Measurements from ENCODE around the gene CRISPLD2.

CRISPLD2 gene

DNA sequence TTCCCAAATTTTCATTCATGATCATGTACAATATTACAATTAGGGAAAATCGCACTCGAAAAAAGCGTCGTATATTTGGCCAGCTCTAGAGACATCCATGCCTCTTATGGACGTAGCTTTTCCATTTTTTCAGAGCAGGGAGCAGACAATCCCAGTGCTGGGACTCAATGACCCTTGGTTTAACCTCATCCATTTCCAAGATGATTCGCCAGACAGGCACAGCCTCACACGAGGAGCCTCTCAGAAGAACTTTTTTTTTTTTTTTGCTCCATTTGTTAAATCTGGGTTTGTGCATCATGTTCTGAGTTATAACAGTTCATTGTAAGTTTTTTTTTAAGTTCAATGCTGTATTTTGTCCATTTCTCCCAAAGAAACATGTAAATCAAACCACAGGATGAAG is 99.5 kb downstream of the CRISPLD2 start:
- WGBS, 2 experiments = 73 to 80% methylated on average over 7 of the region's 7 CpGs
- H3K4me3 ChIP-seq (ENCODE audit: insufficient read depth, low read depth, low read length) = no peak overlapping the region
- no peaks in the 10 kb centered on the region for H3K36me3 ChIP-seq (ENCODE audit: control insufficient read depth, insufficient read depth, low read length)

GRCh38 chr16:84919708-84920107 is 99.9 kb downstream of the CRISPLD2 start:
- H3K27ac ChIP-seq (ENCODE audit: insufficient read depth, low read depth, low read length, poor library complexity, severe bottlenecking) = no peak overlapping the region
- no peak overlapping the region for H3K4me3 ChIP-seq (ENCODE audit: insufficient read depth, low read depth, low read length)
- 80 to 83% methylated on average over 13 of the region's 13 CpGs for WGBS, 2 experiments
- H3K36me3 ChIP-seq (ENCODE audit: control insufficient read depth, insufficient read depth, low read length) = no peaks in the 10 kb centered on the region
- H3K9me3 ChIP-seq (ENCODE audit: control insufficient read depth, low read length) = no peaks in the 10 kb centered on the region
- no peaks in the 10 kb centered on the region for H3K27me3 ChIP-seq (ENCODE audit: control insufficient read depth, insufficient read depth, low read length, poor library complexity, severe bottlenecking)
- peaks cover 11% of the 10 kb centered on the region for H3K4me1 ChIP-seq (ENCODE audit: control insufficient read depth, insufficient read depth, low read length)

More for the DNA sequence above, 99.5 kb downstream of the CRISPLD2 start:
- Histone ChIP-seq H3K27ac (ENCODE audit: insufficient read depth, low read depth, low read length, poor library complexity, severe bottlenecking) (no peak overlapping the region), H3K4me1 (ENCODE audit: control insufficient read depth, insufficient read depth, low read length) (peaks cover 11% of the 10 kb centered on the region), H3K9me3 (ENCODE audit: control insufficient read depth, low read length) (no peaks in the 10 kb centered on the region), H3K27me3 (ENCODE audit: control insufficient read depth, insufficient read depth, low read length, poor library complexity, severe bottlenecking) (no peaks in the 10 kb centered on the region)

DNA sequence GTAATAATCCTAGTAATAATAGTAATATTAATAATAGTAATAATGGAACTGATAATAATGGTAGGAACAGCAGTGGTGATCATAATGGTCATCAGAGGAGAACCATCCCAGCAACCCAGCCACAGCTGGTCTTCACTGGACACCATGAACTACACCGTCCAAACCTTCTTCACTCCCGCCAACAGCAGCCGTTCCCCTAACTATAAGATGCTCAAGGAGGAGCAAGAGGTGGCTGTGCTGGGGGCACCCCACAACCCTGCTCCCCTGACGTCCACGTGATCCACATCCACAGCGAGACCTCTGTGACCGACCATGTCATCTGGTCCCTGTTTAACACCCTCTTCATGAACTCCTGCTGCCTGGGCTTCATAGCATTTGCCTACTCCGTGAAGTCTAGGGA is 100.5 kb downstream of the CRISPLD2 start:
- H3K27ac ChIP-seq (ENCODE audit: insufficient read depth, low read depth, low read length, poor library complexity, severe bottlenecking) = no peak overlapping the region
- H3K4me3 ChIP-seq (ENCODE audit: insufficient read depth, low read depth, low read length) = no peak overlapping the region
- H3K27me3 ChIP-seq (ENCODE audit: control insufficient read depth, insufficient read depth, low read length, poor library complexity, severe bottlenecking) = no peaks in the 10 kb centered on the region
- H3K9me3 ChIP-seq (ENCODE audit: control insufficient read depth, low read length) = no peaks in the 10 kb centered on the region
- peaks cover 11% of the 10 kb centered on the region for H3K4me1 ChIP-seq (ENCODE audit: control insufficient read depth, insufficient read depth, low read length)
- H3K36me3 ChIP-seq (ENCODE audit: control insufficient read depth, insufficient read depth, low read length) = no peaks in the 10 kb centered on the region
- 94 to 95% methylated on average over 8 of the region's 8 CpGs for WGBS, 2 experiments

- Histone ChIP-seq H3K27me3 (ENCODE audit: control insufficient read depth, insufficient read depth, low read length, poor library complexity, severe bottlenecking) (no peaks in the 10 kb centered on the region), H3K36me3 (ENCODE audit: control insufficient read depth, insufficient read depth, low read length) (no peaks in the 10 kb centered on the region), H3K9me3 (ENCODE audit: control insufficient read depth, low read length) (no peaks in the 10 kb centered on the region), H3K4me1 (ENCODE audit: control insufficient read depth, insufficient read depth, low read length) (peaks cover 11% of the 10 kb centered on the region), H3K27ac (ENCODE audit: insufficient read depth, low read depth, low read length, poor library complexity, severe bottlenecking) (no peak overlapping the region), H3K4me3 (ENCODE audit: insufficient read depth, low read depth, low read length) (no peak overlapping the region)
- WGBS, 2 experiments = 64 to 75% methylated on average over 19 of the region's 19 CpGs
Observed at GRCh38 chr16:84922351-84923120, 102.8 kb downstream of the CRISPLD2 start.

- Histone ChIP-seq H3K27me3 (ENCODE audit: control insufficient read depth, insufficient read depth, low read length, poor library complexity, severe bottlenecking) (no peaks in the 10 kb centered on the region), H3K9me3 (ENCODE audit: control insufficient read depth, low read length) (no peaks in the 10 kb centered on the region), H3K27ac (ENCODE audit: insufficient read depth, low read depth, low read length, poor library complexity, severe bottlenecking) (no peak overlapping the region), H3K4me3 (ENCODE audit: insufficient read depth, low read depth, low read length) (no peak overlapping the region), H3K36me3 (ENCODE audit: control insufficient read depth, insufficient read depth, low read length) (no peaks in the 10 kb centered on the region), H3K4me1 (ENCODE audit: control insufficient read depth, insufficient read depth, low read length) (peaks cover 7% of the 10 kb centered on the region)
- WGBS, 2 experiments = 88% methylated on average over 23 of the region's 23 CpGs
Observed at GRCh38 chr16:84924331-84925091, 104.7 kb downstream of the CRISPLD2 start.

GRCh38 chr16:84925092-84925772 is 105.4 kb downstream of the CRISPLD2 start:
- Histone ChIP-seq H3K4me3 (ENCODE audit: insufficient read depth, low read depth, low read length) (no peak overlapping the region), H3K4me1 (ENCODE audit: control insufficient read depth, insufficient read depth, low read length) (peaks cover 7% of the 10 kb centered on the region), H3K9me3 (ENCODE audit: control insufficient read depth, low read length) (no peaks in the 10 kb centered on the region), H3K36me3 (ENCODE audit: control insufficient read depth, insufficient read depth, low read length) (no peaks in the 10 kb centered on the region), H3K27ac (ENCODE audit: insufficient read depth, low read depth, low read length, poor library complexity, severe bottlenecking) (no peak overlapping the region), H3K27me3 (ENCODE audit: control insufficient read depth, insufficient read depth, low read length, poor library complexity, severe bottlenecking) (no peaks in the 10 kb centered on the region)
- WGBS, 2 experiments = 83 to 85% methylated on average over 11 of the region's 11 CpGs

DNA sequence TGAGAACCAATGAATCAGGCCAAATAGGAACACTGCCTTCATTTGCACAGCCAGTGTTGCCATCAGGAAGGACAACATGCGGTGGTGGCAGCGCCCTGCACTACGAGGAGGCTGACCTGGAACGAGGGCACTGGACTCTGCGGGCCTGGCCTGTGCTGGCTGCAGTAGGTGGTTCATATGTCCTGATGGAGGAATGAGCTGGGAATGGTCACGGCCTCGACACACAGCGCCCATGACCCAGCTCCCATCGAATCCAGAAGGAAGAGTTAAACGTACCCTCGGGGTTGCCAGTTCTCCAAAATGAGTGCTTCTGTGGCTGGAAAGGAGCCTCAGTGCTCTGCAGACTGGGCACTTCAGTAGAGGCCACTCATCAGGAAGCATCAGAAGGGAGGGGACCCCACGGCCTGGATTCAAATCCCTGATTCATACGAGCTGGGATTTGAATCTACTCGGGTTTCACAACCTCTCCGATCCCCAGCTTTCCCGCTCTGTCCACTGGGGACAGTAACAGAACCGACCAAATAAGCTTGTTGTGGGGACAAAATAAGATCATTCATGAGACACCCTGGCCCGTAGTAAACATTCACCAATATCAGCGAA is 106.1 kb downstream of the CRISPLD2 start:
- H3K4me1 ChIP-seq (ENCODE audit: control insufficient read depth, insufficient read depth, low read length) = peaks cover 7% of the 10 kb centered on the region
- 88 to 89% methylated on average over 19 of the region's 19 CpGs for WGBS, 2 experiments
- H3K27ac ChIP-seq (ENCODE audit: insufficient read depth, low read depth, low read length, poor library complexity, severe bottlenecking) = no peak overlapping the region
- H3K9me3 ChIP-seq (ENCODE audit: control insufficient read depth, low read length) = no peaks in the 10 kb centered on the region
- H3K27me3 ChIP-seq (ENCODE audit: control insufficient read depth, insufficient read depth, low read length, poor library complexity, severe bottlenecking) = no peaks in the 10 kb centered on the region
- no peaks in the 10 kb centered on the region for H3K36me3 ChIP-seq (ENCODE audit: control insufficient read depth, insufficient read depth, low read length)
- H3K4me3 ChIP-seq (ENCODE audit: insufficient read depth, low read depth, low read length) = no peak overlapping the region

DNA sequence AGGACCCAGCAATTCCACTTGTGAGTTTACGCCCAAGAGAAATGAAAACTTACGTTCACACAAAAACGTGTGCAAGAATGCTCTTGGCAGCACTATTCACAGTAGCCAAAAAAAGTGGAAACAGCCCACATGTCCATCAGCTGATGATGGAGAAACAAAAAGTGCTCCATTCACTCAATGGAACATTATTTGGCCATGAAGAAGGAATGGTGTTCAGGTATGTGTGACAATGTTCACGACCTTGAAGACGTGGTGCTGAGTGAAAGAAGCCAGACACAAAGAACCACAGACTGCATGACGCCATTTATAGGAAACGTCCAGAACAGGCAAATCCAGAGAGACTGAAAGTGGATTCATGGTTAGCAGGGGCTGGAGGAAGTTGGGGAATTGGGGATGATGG is 106.7 kb downstream of the CRISPLD2 start:
- H3K36me3 ChIP-seq (ENCODE audit: control insufficient read depth, insufficient read depth, low read length) = no peaks in the 10 kb centered on the region
- H3K27ac ChIP-seq (ENCODE audit: insufficient read depth, low read depth, low read length, poor library complexity, severe bottlenecking) = no peak overlapping the region
- H3K4me3 ChIP-seq (ENCODE audit: insufficient read depth, low read depth, low read length) = no peak overlapping the region
- peaks cover 7% of the 10 kb centered on the region for H3K4me1 ChIP-seq (ENCODE audit: control insufficient read depth, insufficient read depth, low read length)
- no peaks in the 10 kb centered on the region for H3K27me3 ChIP-seq (ENCODE audit: control insufficient read depth, insufficient read depth, low read length, poor library complexity, severe bottlenecking)
- no peaks in the 10 kb centered on the region for H3K9me3 ChIP-seq (ENCODE audit: control insufficient read depth, low read length)
- 52 to 53% methylated on average over 7 of the region's 7 CpGs for WGBS, 2 experiments

DNA sequence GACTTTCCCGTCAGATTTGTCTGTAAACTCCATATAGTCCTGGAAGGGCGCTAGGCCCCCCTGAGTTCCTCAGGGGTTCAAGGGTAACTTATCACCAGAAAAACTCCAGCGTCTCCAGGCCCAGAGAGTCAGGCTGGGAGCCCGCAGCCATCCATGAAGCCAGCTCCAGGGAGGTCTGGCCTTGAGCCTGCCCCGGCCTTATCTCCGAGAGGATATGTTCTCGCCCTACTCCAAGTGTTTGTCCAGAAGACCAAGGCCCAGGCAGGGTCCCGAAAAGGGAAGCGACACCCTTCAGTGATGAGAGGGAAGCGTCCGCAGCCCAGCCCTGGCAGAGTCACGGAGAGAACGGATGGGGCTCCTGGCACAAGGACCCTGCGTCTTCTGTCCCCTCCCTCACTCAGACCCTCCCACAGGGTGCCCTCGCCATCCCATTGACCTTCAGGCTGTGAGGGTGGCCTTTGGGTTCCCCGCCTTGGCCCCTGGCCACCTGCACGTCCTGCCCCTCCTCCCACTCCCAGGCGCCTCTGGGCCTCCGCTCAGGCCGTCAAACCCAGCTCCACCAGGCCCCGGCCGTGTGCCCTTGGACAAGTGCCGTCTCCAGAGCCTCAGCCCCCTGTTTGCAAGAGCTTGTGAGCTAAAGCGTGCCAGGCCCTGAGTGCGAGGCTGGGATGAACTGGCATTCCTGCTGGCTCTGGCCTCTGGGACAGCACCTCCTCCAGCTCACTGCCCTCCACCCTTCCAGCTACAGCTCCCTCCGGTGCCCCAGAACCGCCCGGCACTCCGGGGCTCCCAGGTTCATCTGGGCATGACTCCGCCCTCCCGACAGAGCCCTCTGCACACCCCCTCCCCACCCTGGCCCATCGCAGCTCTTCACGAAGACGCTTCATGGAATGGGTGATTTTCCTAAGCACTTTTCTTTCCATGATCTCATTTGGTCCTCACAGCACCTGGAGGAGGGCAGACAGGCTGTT is 108.1 kb downstream of the CRISPLD2 start:
- Histone ChIP-seq H3K27me3 (ENCODE audit: control insufficient read depth, insufficient read depth, low read length, poor library complexity, severe bottlenecking) (no peaks in the 10 kb centered on the region), H3K4me1 (ENCODE audit: control insufficient read depth, insufficient read depth, low read length) (peaks cover 3% of the 10 kb centered on the region), H3K27ac (ENCODE audit: insufficient read depth, low read depth, low read length, poor library complexity, severe bottlenecking) (no peak overlapping the region), H3K36me3 (ENCODE audit: control insufficient read depth, insufficient read depth, low read length) (no peaks in the 10 kb centered on the region), H3K9me3 (ENCODE audit: control insufficient read depth, low read length) (no peaks in the 10 kb centered on the region), H3K4me3 (ENCODE audit: insufficient read depth, low read depth, low read length) (no peak overlapping the region)
- 87% methylated on average over 34 of the region's 34 CpGs for WGBS, 2 experiments
